T-helper 2 cell treated with Interferon-gamma antibody and Interleukin-4, amounts not matched to agents 5 μg/mL and 100 μg/mL, for 36 hours (primary cell): ENCODE results near the gene NOD1.
"Not testable (repeated sequence)": the region's sequence is repeated elsewhere in the genome, so short reads cannot be mapped to it uniquely, and the experiment has no call there.

ENCODE experiments used
- DNase-seq: peaks from one replicate; pipeline ENCODE4 v3.0.0; 2021; ENCODE audit warnings: low spot score
- H3K27ac Mint-ChIP-seq: one replicate; pipeline ENCODE4 v1.8.0; 2021; ENCODE audit warnings: mild to moderate bottlenecking, mixed read lengths
- H3K27me3 Mint-ChIP-seq: one replicate; pipeline ENCODE4 v1.8.0; 2021; ENCODE audit warnings: low read depth, mixed read lengths
- H3K36me3 Mint-ChIP-seq: one replicate; pipeline ENCODE4 v1.8.0; 2021; ENCODE audit warnings: low read depth, mixed read lengths
- H3K4me1 Mint-ChIP-seq: one replicate; pipeline ENCODE4 v1.8.0; 2021; ENCODE audit warnings: low read depth, mixed read lengths
- H3K4me3 Mint-ChIP-seq: one replicate; pipeline ENCODE4 v1.8.0; 2022; ENCODE audit warnings: mild to moderate bottlenecking, moderate library complexity, mixed read lengths
- H3K9me3 Mint-ChIP-seq: one replicate; pipeline ENCODE4 v1.8.0; 2021; ENCODE audit warnings: mixed read lengths

NOD1 gene

DNA sequence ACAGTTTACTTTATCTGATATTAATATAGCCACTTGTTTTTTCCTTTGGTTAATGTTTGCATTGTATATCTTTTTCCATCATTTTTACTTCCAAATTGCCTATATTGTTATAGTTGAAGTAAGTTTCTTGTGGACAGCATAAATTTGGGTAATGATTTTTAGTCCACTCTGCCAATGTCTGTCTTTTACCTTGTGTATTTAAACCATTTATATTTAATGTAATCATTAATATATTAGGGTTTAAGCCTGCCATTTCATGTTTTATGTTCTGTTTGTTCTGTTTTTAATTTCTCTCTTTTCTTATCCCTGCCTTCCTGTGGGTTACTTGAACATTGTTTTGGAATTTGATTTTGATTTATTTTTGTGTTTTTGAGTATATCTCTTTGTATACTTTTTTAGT, 12.8 kb upstream of the NOD1 start:
- H3K27me3 Mint-ChIP-seq = peaks cover 22% of the 10 kb centered on the region
- peaks cover 23% of the 10 kb centered on the region for H3K36me3 Mint-ChIP-seq
- H3K27ac Mint-ChIP-seq = no peak overlapping the region
- DNase-seq = no peak
- no peak overlapping the region for H3K4me3 Mint-ChIP-seq
- peaks cover 30% of the 10 kb centered on the region for H3K9me3 Mint-ChIP-seq
- no peaks in the 10 kb centered on the region for H3K4me1 Mint-ChIP-seq

GRCh38 chr7:30487371-30487770, 8.8 kb upstream of the NOD1 start:
- Mint-ChIP-seq H3K4me3 (no peak overlapping the region), H3K9me3 (peaks cover 16% of the 10 kb centered on the region), H3K36me3 (peaks cover 2% of the 10 kb centered on the region), H3K4me1 (no peaks in the 10 kb centered on the region), H3K27me3 (peaks cover 19% of the 10 kb centered on the region), H3K27ac (no peak overlapping the region)
- no peak for DNase-seq

- Mint-ChIP-seq H3K27me3 (peaks cover 14% of the 10 kb centered on the region), H3K9me3 (no peaks in the 10 kb centered on the region), H3K4me1 (no peaks in the 10 kb centered on the region), H3K27ac (no peak overlapping the region), H3K4me3 (no peak overlapping the region), H3K36me3 (no peaks in the 10 kb centered on the region)
- no peak for DNase-seq
Measured at GRCh38 chr7:30485667-30486066, 7.1 kb upstream of the NOD1 start.

DNA sequence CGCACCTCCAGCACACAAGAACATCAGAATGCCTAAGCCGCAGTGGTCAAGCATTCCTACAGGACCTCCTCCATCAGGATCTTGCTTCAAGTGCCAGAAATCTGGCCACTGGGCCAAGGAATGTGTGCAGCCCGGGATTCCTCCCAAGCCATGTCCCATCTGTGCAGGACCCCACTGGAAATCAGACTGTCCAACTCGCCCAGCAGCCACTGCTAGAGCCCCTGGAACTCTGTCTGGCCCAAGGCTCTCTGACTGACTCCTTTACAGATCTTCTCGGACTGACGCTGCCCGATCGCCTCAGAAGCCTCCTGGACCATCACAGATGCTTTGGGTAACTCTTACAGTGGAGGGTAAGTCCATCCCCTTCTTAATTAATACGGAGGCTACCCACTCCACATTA, 2.8 kb upstream of the NOD1 start:
- H3K4me3 Mint-ChIP-seq, H3K27ac Mint-ChIP-seq, DNase-seq, H3K9me3 Mint-ChIP-seq, H3K36me3 Mint-ChIP-seq, H3K27me3 Mint-ChIP-seq: not testable (repeated sequence)
- peaks cover 25% of the 10 kb centered on the region for H3K4me1 Mint-ChIP-seq

DNA sequence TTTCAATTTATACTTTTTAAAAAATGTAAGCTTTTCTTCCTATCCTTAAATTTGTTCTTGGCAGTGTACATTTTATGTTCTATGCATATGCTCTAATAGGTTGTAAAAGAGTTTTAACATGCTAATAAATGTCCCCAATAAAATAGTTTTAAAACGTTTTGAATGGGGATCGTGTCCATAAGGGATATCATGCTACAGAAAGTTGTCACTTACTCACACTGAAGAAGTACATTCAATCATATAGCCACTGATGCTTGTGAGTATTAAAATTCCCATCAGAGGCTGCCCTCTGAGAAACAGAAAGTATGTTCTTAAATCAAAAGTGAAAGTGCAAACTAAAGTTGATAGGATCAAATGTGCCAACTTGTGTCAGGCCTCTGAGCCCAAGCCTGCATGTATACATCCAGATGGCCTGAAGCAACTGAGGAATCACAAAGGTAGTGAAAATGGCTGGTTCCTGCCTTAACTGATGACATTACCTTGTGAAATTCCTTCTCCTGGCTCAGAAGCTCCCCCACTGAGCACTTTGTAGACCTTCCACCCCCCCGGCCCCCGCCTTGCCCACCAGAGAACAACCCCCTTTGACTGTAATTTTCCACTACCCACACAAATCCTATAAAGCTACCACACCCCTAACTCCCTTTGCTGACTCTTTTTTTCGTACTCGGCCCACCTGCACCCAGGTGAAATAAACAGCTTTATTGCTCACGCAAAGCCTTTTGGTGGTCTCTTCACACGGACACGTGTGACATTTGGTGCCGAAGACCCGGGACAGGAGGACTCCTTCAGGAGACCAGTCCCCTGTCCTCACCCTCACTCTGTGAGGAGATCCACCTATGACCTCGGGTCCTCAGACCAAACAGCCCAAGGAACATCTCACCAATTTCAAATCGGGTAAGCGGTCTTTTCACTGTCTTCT, 877 bp upstream of the NOD1 start:
- DNase-seq = no peak
- peaks cover 12% of the 10 kb centered on the region for H3K36me3 Mint-ChIP-seq
- H3K27ac Mint-ChIP-seq = peak overlapping the region; percentile 87
- no peaks in the 10 kb centered on the region for H3K27me3 Mint-ChIP-seq
- peak overlapping the region; percentile 92 for H3K4me3 Mint-ChIP-seq
- H3K4me1 Mint-ChIP-seq = peaks cover 38% of the 10 kb centered on the region
- H3K9me3 Mint-ChIP-seq = no peaks in the 10 kb centered on the region

- Mint-ChIP-seq H3K36me3 (peaks cover 20% of the 10 kb centered on the region), H3K27ac (peak overlapping the region; percentile 55), H3K9me3 (no peaks in the 10 kb centered on the region), H3K27me3 (no peaks in the 10 kb centered on the region), H3K4me3 (peak overlapping the region; percentile 92), H3K4me1 (peaks cover 61% of the 10 kb centered on the region)
- no peak for DNase-seq
Measured at GRCh38 chr7:30476459-30477145, 2.0 kb downstream of the NOD1 start.

- no peaks in the 10 kb centered on the region for H3K9me3 Mint-ChIP-seq
- H3K27me3 Mint-ChIP-seq = no peaks in the 10 kb centered on the region
- H3K4me1 Mint-ChIP-seq = peaks cover 70% of the 10 kb centered on the region
- peaks cover 21% of the 10 kb centered on the region for H3K36me3 Mint-ChIP-seq
- H3K27ac Mint-ChIP-seq = no peak overlapping the region
- H3K4me3 Mint-ChIP-seq = peak overlapping the region; percentile 12
- DNase-seq = no peak
Measured at GRCh38 chr7:30475580-30475979, 3.0 kb downstream of the NOD1 start.

DNA sequence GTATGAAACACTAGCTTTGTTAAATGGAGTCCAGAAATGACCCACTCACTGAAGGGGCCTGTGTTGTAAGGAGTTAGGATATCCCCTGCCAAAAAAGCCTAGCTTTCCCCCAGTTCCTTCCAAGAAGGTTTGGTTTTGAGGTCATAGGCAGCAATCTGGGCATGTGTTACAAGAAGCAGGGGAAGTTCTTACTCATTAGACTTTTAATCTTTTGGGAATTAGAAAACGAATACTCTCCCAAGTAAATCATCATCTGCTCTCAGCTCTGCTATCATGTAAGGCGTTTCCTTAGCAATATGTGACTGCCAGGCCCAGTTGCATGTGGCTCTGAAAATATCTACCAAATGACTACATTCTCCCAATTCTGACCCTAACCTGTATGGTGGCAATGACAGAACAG, 3.7 kb downstream of the NOD1 start:
- no peaks in the 10 kb centered on the region for H3K27me3 Mint-ChIP-seq
- no peak overlapping the region for H3K4me3 Mint-ChIP-seq
- H3K9me3 Mint-ChIP-seq = no peaks in the 10 kb centered on the region
- H3K4me1 Mint-ChIP-seq = peaks cover 69% of the 10 kb centered on the region
- DNase-seq = no peak
- no peak overlapping the region for H3K27ac Mint-ChIP-seq
- H3K36me3 Mint-ChIP-seq = peaks cover 28% of the 10 kb centered on the region

DNA sequence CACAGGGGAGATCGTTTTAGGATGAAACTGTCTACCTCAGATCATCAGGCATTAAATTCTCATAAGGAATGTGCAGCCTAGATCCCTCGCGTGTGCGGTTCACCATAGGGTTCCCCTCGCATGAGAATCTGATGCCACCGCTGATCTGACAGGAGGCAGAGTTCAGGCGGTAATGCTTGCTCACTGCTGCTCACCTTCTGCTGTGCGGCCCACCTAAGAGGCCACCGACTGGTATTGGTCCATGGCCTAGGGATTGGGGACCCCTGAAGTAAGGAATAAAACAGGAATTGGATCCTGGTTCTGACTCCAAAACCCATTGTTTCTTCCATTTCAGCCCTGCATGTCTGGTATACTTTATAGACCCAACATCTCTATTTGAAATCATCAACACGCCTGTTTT, 4.1 kb downstream of the NOD1 start:
- H3K4me1 Mint-ChIP-seq = peaks cover 65% of the 10 kb centered on the region
- no peak overlapping the region for H3K4me3 Mint-ChIP-seq
- no peak for DNase-seq
- H3K27ac Mint-ChIP-seq = peak overlapping the region; percentile 5
- no peaks in the 10 kb centered on the region for H3K9me3 Mint-ChIP-seq
- peaks cover 29% of the 10 kb centered on the region for H3K36me3 Mint-ChIP-seq
- no peaks in the 10 kb centered on the region for H3K27me3 Mint-ChIP-seq

- no peak for DNase-seq
- Mint-ChIP-seq H3K36me3 (peaks cover 29% of the 10 kb centered on the region), H3K9me3 (no peaks in the 10 kb centered on the region), H3K4me3 (no peak overlapping the region), H3K4me1 (peaks cover 63% of the 10 kb centered on the region), H3K27me3 (no peaks in the 10 kb centered on the region), H3K27ac (peak overlapping the region; percentile 5)
Measured at GRCh38 chr7:30473903-30474302, 4.7 kb downstream of the NOD1 start.

GRCh38 chr7:30472784-30473775, 5.5 kb downstream of the NOD1 start:
- Mint-ChIP-seq H3K4me1 (peaks cover 68% of the 10 kb centered on the region), H3K9me3 (no peaks in the 10 kb centered on the region), H3K27me3 (no peaks in the 10 kb centered on the region), H3K36me3 (peaks cover 32% of the 10 kb centered on the region), H3K4me3 (no peak overlapping the region), H3K27ac (no peak overlapping the region)
- DNase-seq = no peak

GRCh38 chr7:30472081-30472783, 6.4 kb downstream of the NOD1 start:
- peaks cover 69% of the 10 kb centered on the region for H3K4me1 Mint-ChIP-seq
- H3K4me3 Mint-ChIP-seq = no peak overlapping the region
- peak overlapping the region; percentile 12 for H3K27ac Mint-ChIP-seq
- no peaks in the 10 kb centered on the region for H3K9me3 Mint-ChIP-seq
- peaks cover 33% of the 10 kb centered on the region for H3K36me3 Mint-ChIP-seq
- H3K27me3 Mint-ChIP-seq = no peaks in the 10 kb centered on the region
- no peak for DNase-seq

- Mint-ChIP-seq H3K27ac (peak overlapping the region; percentile 21), H3K4me3 (no peak overlapping the region), H3K4me1 (peaks cover 60% of the 10 kb centered on the region), H3K27me3 (no peaks in the 10 kb centered on the region), H3K9me3 (no peaks in the 10 kb centered on the region), H3K36me3 (peaks cover 31% of the 10 kb centered on the region)
- no peak for DNase-seq
Measured at GRCh38 chr7:30471205-30471604, 7.4 kb downstream of the NOD1 start.
